Measurements from ENCODE around the gene CHIA.
A peak's percentile ranks its signal among the peaks of the same experiment; 100 is the strongest.

Gene CHIA

DNA sequence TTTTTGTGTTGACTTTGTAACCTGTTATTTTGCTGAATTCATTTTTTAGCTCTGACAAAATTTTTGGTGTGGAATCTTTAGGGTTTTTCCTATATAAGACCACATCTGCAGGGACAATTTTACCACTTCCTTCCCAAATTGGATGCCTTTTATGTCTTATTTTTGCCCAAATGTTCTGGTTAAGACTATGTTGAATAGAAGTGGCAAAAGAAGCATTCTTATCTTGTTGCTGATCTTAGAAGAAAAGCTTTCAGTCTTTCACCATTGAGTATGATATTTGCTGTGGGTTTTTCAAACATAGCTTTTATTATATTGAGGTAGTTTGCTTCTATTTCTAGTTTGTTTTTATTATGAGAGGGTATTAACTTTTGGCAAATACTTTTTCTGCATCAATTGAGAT is 3.7 kb downstream of the CHIA start:
- H2AFZ ChIP-seq (ENCODE audit: low read length), result no peak overlapping the region
- H3K9me2 ChIP-seq (replicated peaks; ENCODE audit: insufficient read depth, low read length), result no peaks in the 10 kb centered on the region
- H3K27me3 ChIP-seq (replicated peaks; ENCODE audit: insufficient read depth, low read length), result no peaks in the 10 kb centered on the region
- no peaks in the 10 kb centered on the region for H3F3A ChIP-seq (ENCODE audit: insufficient read depth, low read length)
- H3K4me2 ChIP-seq (ENCODE audit: low read depth, low read length), result no peak overlapping the region
- H3K36me3 ChIP-seq (replicated peaks; ENCODE audit: insufficient read depth, low read length), result no peaks in the 10 kb centered on the region
- H3K9ac ChIP-seq (ENCODE audit: low read length), result no peak overlapping the region
- no peak overlapping the region for H3K27ac ChIP-seq (ENCODE audit: low read length)
- no peaks in the 10 kb centered on the region for H4K20me1 ChIP-seq (ENCODE audit: insufficient read depth, low read length)
- no peaks in the 10 kb centered on the region for H3K4me1 ChIP-seq (ENCODE audit: low read length)
- DNase-seq, result no peak
- no peaks in the 10 kb centered on the region for H3K9me3 ChIP-seq (replicated peaks; ENCODE audit: insufficient read depth, low read length)
- H3K79me2 ChIP-seq (ENCODE audit: low read length), result no peaks in the 10 kb centered on the region
- no peak for TF ChIP-seq EZH2phosphoT487 (IDR thresholded peaks at IDR 0.05; ENCODE audit: low read length)
- no peak for TF ChIP-seq EZH2 (optimal IDR thresholded peaks at IDR 0.05; ENCODE audit: low read depth, low read length)
- TF ChIP-seq, protein P1, sequence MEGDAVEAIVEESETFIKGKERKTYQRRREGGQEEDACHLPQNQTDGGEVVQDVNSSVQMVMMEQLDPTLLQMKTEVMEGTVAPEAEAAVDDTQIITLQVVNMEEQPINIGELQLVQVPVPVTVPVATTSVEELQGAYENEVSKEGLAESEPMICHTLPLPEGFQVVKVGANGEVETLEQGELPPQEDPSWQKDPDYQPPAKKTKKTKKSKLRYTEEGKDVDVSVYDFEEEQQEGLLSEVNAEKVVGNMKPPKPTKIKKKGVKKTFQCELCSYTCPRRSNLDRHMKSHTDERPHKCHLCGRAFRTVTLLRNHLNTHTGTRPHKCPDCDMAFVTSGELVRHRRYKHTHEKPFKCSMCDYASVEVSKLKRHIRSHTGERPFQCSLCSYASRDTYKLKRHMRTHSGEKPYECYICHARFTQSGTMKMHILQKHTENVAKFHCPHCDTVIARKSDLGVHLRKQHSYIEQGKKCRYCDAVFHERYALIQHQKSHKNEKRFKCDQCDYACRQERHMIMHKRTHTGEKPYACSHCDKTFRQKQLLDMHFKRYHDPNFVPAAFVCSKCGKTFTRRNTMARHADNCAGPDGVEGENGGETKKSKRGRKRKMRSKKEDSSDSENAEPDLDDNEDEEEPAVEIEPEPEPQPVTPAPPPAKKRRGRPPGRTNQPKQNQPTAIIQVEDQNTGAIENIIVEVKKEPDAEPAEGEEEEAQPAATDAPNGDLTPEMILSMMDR (IDR thresholded peaks at IDR 0.05; ENCODE audit: low read length), result no peak
- H3K4me3 ChIP-seq (ENCODE audit: low read length), result no peak overlapping the region

DNA sequence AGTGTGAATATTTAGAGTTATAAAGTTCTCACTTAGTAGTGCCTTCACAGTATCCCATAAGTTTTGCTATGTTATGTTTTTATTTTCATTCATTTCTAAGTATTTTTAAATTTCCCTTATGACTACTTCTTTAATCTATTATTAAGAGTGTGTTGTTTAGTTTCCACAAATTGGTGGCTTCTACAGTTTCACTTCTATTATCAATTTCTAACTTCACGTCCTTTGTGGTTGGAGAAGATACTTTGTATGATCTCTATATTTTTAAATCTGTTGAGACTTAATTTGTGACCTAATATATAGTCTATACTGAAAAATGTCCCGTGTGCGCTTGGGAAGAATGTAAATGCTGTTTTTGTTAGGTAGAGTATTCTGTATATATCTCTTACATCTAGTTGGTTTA is 11.7 kb downstream of the CHIA start:
- Histone ChIP-seq H3K27me3 (replicated peaks; ENCODE audit: insufficient read depth, low read length) (no peaks in the 10 kb centered on the region), H3F3A (ENCODE audit: insufficient read depth, low read length) (no peaks in the 10 kb centered on the region), H3K79me2 (ENCODE audit: low read length) (no peaks in the 10 kb centered on the region), H2AFZ (ENCODE audit: low read length) (no peak overlapping the region), H3K9ac (ENCODE audit: low read length) (no peak overlapping the region), H4K20me1 (ENCODE audit: insufficient read depth, low read length) (no peaks in the 10 kb centered on the region), H3K36me3 (replicated peaks; ENCODE audit: insufficient read depth, low read length) (no peaks in the 10 kb centered on the region), H3K4me1 (ENCODE audit: low read length) (no peaks in the 10 kb centered on the region), H3K9me2 (replicated peaks; ENCODE audit: insufficient read depth, low read length) (no peaks in the 10 kb centered on the region), H3K27ac (ENCODE audit: low read length) (no peak overlapping the region), H3K4me2 (ENCODE audit: low read depth, low read length) (no peak overlapping the region), H3K9me3 (replicated peaks; ENCODE audit: insufficient read depth, low read length) (no peaks in the 10 kb centered on the region), H3K4me3 (ENCODE audit: low read length) (no peak overlapping the region)
- DNase-seq, result peak; percentile 12
- TF ChIP-seq EZH2phosphoT487 (IDR thresholded peaks at IDR 0.05; ENCODE audit: low read length) (no peak), EZH2 (optimal IDR thresholded peaks at IDR 0.05; ENCODE audit: low read depth, low read length) (no peak)
- TF ChIP-seq, protein P1 (IDR thresholded peaks at IDR 0.05; ENCODE audit: low read length), result no peak

DNA sequence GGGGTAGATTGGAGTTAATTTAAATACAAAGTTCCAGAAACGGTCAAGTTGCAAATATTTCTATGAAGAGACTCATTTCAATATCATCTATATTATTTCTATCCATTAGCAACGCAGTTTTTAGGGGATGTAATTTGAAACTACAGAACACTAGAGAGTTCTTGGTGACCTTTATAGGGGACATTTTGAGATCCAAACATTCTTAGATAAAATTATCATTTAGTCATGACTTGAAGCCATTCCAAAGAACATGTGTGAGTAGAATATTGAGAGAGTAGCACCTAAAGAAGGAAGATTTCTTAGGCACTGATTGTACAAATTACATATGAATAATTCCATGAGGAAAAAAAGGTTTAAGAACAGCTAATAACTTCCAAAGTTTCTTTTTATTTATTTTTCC is 19.0 kb downstream of the CHIA start:
- H3K9me2 ChIP-seq (replicated peaks; ENCODE audit: insufficient read depth, low read length), result no peaks in the 10 kb centered on the region
- no peaks in the 10 kb centered on the region for H3K36me3 ChIP-seq (replicated peaks; ENCODE audit: insufficient read depth, low read length)
- no peak overlapping the region for H2AFZ ChIP-seq (ENCODE audit: low read length)
- no peak overlapping the region for H3K4me2 ChIP-seq (ENCODE audit: low read depth, low read length)
- H3K27ac ChIP-seq (ENCODE audit: low read length), result no peak overlapping the region
- no peak overlapping the region for H3K4me3 ChIP-seq (ENCODE audit: low read length)
- H3K9ac ChIP-seq (ENCODE audit: low read length), result no peak overlapping the region
- TF ChIP-seq, protein P1 (IDR thresholded peaks at IDR 0.05; ENCODE audit: low read length), result no peak
- no peak for TF ChIP-seq EZH2 (optimal IDR thresholded peaks at IDR 0.05; ENCODE audit: low read depth, low read length)
- TF ChIP-seq EZH2phosphoT487 (IDR thresholded peaks at IDR 0.05; ENCODE audit: low read length), result no peak
- H3K79me2 ChIP-seq (ENCODE audit: low read length), result no peaks in the 10 kb centered on the region
- H3K4me1 ChIP-seq (ENCODE audit: low read length), result no peaks in the 10 kb centered on the region
- DNase-seq, result no peak
- no peaks in the 10 kb centered on the region for H4K20me1 ChIP-seq (ENCODE audit: insufficient read depth, low read length)
- H3K9me3 ChIP-seq (replicated peaks; ENCODE audit: insufficient read depth, low read length), result no peaks in the 10 kb centered on the region
- no peaks in the 10 kb centered on the region for H3F3A ChIP-seq (ENCODE audit: insufficient read depth, low read length)
- no peaks in the 10 kb centered on the region for H3K27me3 ChIP-seq (replicated peaks; ENCODE audit: insufficient read depth, low read length)
